H1 (cell line): ENCODE results near the gene BCL3. TPM values are rescaled to one million over a fixed set of nuclear protein-coding genes. Genes with fewer than 3 reads are reported as not detected.

Source experiments
- HDAC6 ChIP-seq: IDR thresholded peaks from one replicate; pipeline ENCODE4 v1.7.1; 2012; ENCODE audit warnings: low read depth, mild to moderate bottlenecking, inconsistent platforms, low read length, moderate library complexity
- TAF1 ChIP-seq: IDR thresholded peaks from 2 replicates; pipeline ENCODE4 v1.6.1; 2011; ENCODE audit warnings: mild to moderate bottlenecking, low read depth, low read length
- polyA plus RNA-seq, 7 experiments: library from polyadenylated mRNA; depleted of rRNA in 3 of 7; stranded (reverse) in 5 of 7; unstranded in 2 of 7; fragments of >200 nt in 5 of 7; fragments of 200-250 nt in 2 of 7; gene quantifications; 1 replicate in 5 of 7; 2 replicates in 1 of 7; 4 replicates in 1 of 7; pipeline versions ENCODE4 v1.2.1 to v1.2.3, GENCODE V29; 2011 to 2013; ENCODE audit warnings: missing spikeins in 2 of 7, mixed read lengths in 2 of 7
- total RNA-seq: library from RNA; stranded (reverse); fragmentation: NEBNext Ultra II Directional; extraction: Animal tissue kit (Norgen Biotek cat#: 25700); gene quantifications from 2 replicates; pipeline ENCODE4 v1.2.1, GENCODE V29; 2021

The BCL3 gene
- total and polyA plus RNA-seq, 2 of the 8 experiments (the other 6 are each of a cell fraction or from before 2014, with no cell fraction given): 0.88 to 2.4 TPM

DNA sequence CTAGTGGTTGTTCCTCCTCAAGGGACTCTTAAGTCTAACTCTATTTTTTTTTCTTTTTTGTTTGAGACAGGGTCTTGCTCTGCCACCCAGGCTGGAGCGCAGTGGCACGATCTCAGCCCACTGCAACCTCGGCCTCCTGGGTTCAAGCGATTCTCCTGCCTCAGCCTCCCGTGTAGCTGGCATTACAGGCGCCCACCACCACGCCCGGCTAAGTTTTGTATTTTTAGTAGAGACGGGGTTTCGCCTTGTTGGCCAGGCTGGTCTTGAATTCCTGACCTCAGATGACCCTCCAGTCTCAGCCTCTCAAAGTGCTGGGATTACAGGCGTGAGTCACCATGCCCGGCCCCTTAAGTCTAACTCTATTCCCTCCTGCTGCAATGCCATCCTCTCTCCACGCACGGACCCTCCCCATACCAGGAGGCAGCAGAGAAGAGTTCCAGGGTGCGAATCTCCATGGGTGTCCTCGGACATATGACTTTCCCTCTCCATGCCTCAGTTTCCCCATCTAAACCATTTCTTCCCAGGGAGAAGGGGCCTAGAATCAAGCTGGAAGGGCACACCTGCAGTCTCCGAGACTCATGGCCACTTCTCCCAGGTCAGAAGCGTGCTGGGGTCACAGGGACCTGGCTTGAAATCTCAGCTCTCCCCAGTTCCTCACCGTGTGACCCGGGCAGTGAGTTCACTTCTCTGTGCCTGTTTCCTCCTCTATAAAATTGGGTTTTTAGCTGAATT, 6.0 kb upstream of the BCL3 start (continued):
- no peak for TF ChIP-seq HDAC6
- no peak for TF ChIP-seq TAF1
